CD4-positive, alpha-beta T cell (primary cell): ENCODE measurements around the gene VPS25. TPM values are rescaled to one million over a fixed set of nuclear protein-coding genes. Genes with fewer than 3 reads are reported as not detected.

Experiments used
- ATAC-seq: fragments of 200-7000 bp; cut with Tn5 transposase; one replicate; pipeline ENCODE4 v1.10.0; 2022; ENCODE audit warnings: mild to moderate bottlenecking; ENCODE audit not compliant: poor library complexity
- CTCF ChIA-PET: fragments of 350-600 bp; sonication (Branson Sonifier 250); formaldehyde crosslinking; loops from one replicate; lab custom pipeline; 2021; ENCODE audit warnings: antibody characterized with exemption, inconsistent platforms; lab: Charles Lee
- POLR2A ChIA-PET: fragments of 350-600 bp; sonication (Branson Sonifier 250); formaldehyde crosslinking; loops from one replicate; lab custom pipeline; 2021; ENCODE audit warnings: antibody characterized with exemption, inconsistent platforms; lab: Charles Lee
- DNase-seq, 14 experiments: peaks; one replicate each; pipeline ENCODE4 v3.0.0-alpha.2; 2013 to 2020; ENCODE audit warnings: mixed read lengths in 2 of 14
- H3K27ac ChIP-seq, 2 donors: one replicate each; pipeline versions ENCODE4 v1.5.1 to v1.7.0; 2013; ENCODE audit warnings: low read length in 2 of 2, low read depth in 1 of 2, mild to moderate bottlenecking in 1 of 2
- H3K27me3 ChIP-seq, 2 experiments: 1 replicate in 1 of 2; 2 replicates in 1 of 2; pipeline versions ENCODE4 v1.6.1 to v1.7.0; 2013; ENCODE audit warnings: low read length in 2 of 2, control low read depth in 1 of 2, mild to moderate bottlenecking in 1 of 2, moderate library complexity in 1 of 2; ENCODE audit not compliant: insufficient read depth in 2 of 2, control insufficient read depth in 1 of 2
- H3K36me3 ChIP-seq: one replicate; pipeline ENCODE4 v1.6.1; 2013; ENCODE audit warnings: low read length, control low read depth; ENCODE audit not compliant: insufficient read depth
- H3K4me1 ChIP-seq: one replicate; pipeline ENCODE4 v1.6.1; 2013; ENCODE audit warnings: low read length, control low read depth; ENCODE audit not compliant: insufficient read depth
- H3K4me3 ChIP-seq: one replicate; pipeline ENCODE4 v1.5.1; 2013; ENCODE audit warnings: mild to moderate bottlenecking, low read length, moderate library complexity
- H3K9me3 ChIP-seq, 2 experiments: 1 replicate in 1 of 2; 2 replicates in 1 of 2; pipeline versions ENCODE4 v1.6.1 to v1.7.0; 2013; ENCODE audit warnings: low read length in 2 of 2, mild to moderate bottlenecking in 2 of 2, control low read depth in 1 of 2, moderate library complexity in 1 of 2; ENCODE audit not compliant: control insufficient read depth in 1 of 2, insufficient read depth in 1 of 2
- H3K27ac Mint-ChIP-seq: one replicate; pipeline ENCODE4 v1.8.0; 2020; ENCODE audit warnings: mixed read lengths
- H3K27me3 Mint-ChIP-seq: one replicate; pipeline ENCODE4 v1.8.0; 2021; ENCODE audit warnings: mixed read lengths
- H3K36me3 Mint-ChIP-seq: one replicate; pipeline ENCODE4 v1.8.0; 2021; ENCODE audit warnings: low read depth, mixed read lengths
- H3K4me1 Mint-ChIP-seq: one replicate; pipeline ENCODE4 v1.8.0; 2021; ENCODE audit warnings: low read depth, mixed read lengths
- H3K4me3 Mint-ChIP-seq: one replicate; pipeline ENCODE4 v1.8.0; 2020; ENCODE audit warnings: mild to moderate bottlenecking, mixed read lengths
- H3K9me3 Mint-ChIP-seq: one replicate; pipeline ENCODE4 v1.8.0; 2020; ENCODE audit warnings: mixed read lengths
- CTCF ChIP-seq: fragments of 200-600 bp; IDR thresholded peaks from one replicate; pipeline ENCODE4 v1.8.0; 2022; ENCODE audit warnings: antibody characterized with exemption, mild to moderate bottlenecking
- intact Hi-C, 2 experiments: fragments of 100-400 bp; cut with DNase I in 1 of 2; cut with micrococcal nuclease in 1 of 2; formaldehyde crosslinking; loops; one replicate each; pipeline versions ENCODE4 v1.15.1 to v1.9.0; 2023 to 2025; cut with DNase I, micrococcal nuclease
- total RNA-seq, 174 experiments: library from RNA in 2 of 174; stranded (reverse) in 2 of 174; gene quantifications; one replicate each; pipeline ENCODE4 v1.2.3 and lab custom pipeline; 2021 to 2026

VPS25 gene
- total RNA-seq, 2 experiments from 2014 or later, result 40.6 to 45.7 TPM

GRCh38 chr17:42784811-42785592, 11.8 kb downstream of the VPS25 start:
- Mint-ChIP-seq H3K9me3 (no peaks in the 10 kb centered on the region), H3K4me3 (peak overlapping the region; percentile 48), H3K27ac (no peak overlapping the region), H3K27me3 (peaks cover 65% of the 10 kb centered on the region), H3K36me3 (peaks cover under 1% of the 10 kb centered on the region), H3K4me1 (peaks cover 28% of the 10 kb centered on the region)
- TF ChIP-seq CTCF, result no peak
- ChIA-PET CTCF (no interaction called here), POLR2A (interaction anchor here (1.0 kb wide), 1 partner anchor 208 kb away, joined by 3 read pairs; the partner anchor contains the start of gene PSMC3IP)
- Histone ChIP-seq H3K4me3 (no peak overlapping the region), H3K4me1 (peaks cover 27% of the 10 kb centered on the region), H3K27ac (no peak overlapping the region), H3K36me3 (no peaks in the 10 kb centered on the region), H3K9me3 (peaks cover 0 to 27% of the 10 kb centered on the region in 2 experiments), H3K27me3 (peaks cover 59 to 70% of the 10 kb centered on the region in 2 experiments)
- ATAC-seq, result no peak
- intact Hi-C loops, result no loop called here
- DNase-seq, result peak in 1 of 14 experiments; percentile 31

DNA sequence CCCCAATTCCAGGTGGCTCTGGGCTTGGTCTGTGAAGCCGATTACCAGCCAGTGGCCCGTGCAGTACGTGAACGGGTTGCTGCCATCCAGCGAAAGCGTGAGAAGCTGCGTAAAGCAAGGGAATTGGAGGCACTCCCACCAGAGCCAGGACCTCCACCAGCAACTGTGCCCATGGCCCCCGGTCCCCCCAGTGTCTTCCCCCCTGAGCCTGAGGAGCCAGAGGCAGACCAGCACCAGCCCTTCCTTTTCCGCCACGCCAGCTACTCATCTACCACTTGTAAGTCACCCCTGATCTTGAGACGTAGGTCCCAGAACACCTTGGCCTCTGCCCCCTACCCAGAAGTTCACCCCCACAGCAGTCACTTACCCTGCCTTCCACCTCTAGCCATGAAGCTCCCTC, 14.0 kb downstream of the VPS25 start:
- Mint-ChIP-seq H3K9me3 (no peaks in the 10 kb centered on the region), H3K27ac (no peak overlapping the region), H3K36me3 (no peaks in the 10 kb centered on the region), H3K4me1 (peaks cover 23% of the 10 kb centered on the region), H3K27me3 (peaks cover 55% of the 10 kb centered on the region), H3K4me3 (no peak overlapping the region)
- no peak for TF ChIP-seq CTCF
- DNase-seq (no peak), ATAC-seq (no peak)
- intact Hi-C loops, result no loop called here
- Histone ChIP-seq H3K4me1 (peaks cover 19% of the 10 kb centered on the region), H3K36me3 (no peaks in the 10 kb centered on the region), H3K9me3 (peaks cover 0 to 19% of the 10 kb centered on the region in 2 experiments), H3K27ac (no peak overlapping the region), H3K4me3 (no peak overlapping the region), H3K27me3 (peaks cover 41 to 52% of the 10 kb centered on the region in 2 experiments)
- POLR2A ChIA-PET, result interaction anchor here (0.8 kb wide), 1 partner anchor 14 kb away, joined by 5 read pairs; the partner anchor contains the start of gene VPS25
- CTCF ChIA-PET, result no interaction called here

DNA sequence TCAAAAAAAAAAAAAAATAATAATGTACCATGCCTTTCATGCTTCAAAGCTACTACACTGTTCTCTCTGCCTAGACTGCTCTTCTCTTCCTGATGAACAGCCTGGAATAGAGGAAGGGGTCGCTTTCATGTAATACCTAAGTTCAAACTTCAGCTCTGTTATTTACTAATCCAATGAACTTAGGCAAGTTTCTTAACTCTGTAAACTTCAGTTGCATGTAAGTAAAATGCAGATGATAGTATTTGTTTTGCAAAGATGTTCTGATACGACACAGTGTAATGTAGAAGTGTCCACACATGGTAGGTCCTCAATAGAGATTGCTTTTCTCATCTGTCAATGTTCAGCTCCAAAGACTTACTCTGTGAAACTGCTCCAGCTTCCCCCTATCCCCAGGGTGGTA, 18.7 kb downstream of the VPS25 start:
- H3K36me3 ChIP-seq, result peaks cover 4% of the 10 kb centered on the region
- Mint-ChIP-seq H3K9me3 (no peaks in the 10 kb centered on the region), H3K4me1 (no peaks in the 10 kb centered on the region), H3K36me3 (peaks cover 6% of the 10 kb centered on the region), H3K4me3 (no peak overlapping the region), H3K27me3 (peaks cover 12% of the 10 kb centered on the region), H3K27ac (no peak overlapping the region)
- H3K4me1 ChIP-seq, result peaks cover 11% of the 10 kb centered on the region
- H3K4me3 ChIP-seq, result no peak overlapping the region
- DNase-seq (no peak), ATAC-seq (no peak)
- intact Hi-C loops, result no loop called here
- H3K9me3 ChIP-seq, result no peaks in the 10 kb centered on the region
- H3K27me3 ChIP-seq, result peaks cover 0 to 9% of the 10 kb centered on the region in 2 experiments
- POLR2A ChIA-PET, result no interaction called here
- CTCF ChIA-PET, result no interaction called here
- TF ChIP-seq CTCF, result no peak
- H3K27ac ChIP-seq, result no peak overlapping the region
